ENCODE data around the gene RAMP2. TPM values are rescaled to one million over a fixed set of nuclear protein-coding genes. Genes with fewer than 3 reads are reported as not detected.

The RAMP2 gene
- total and polyA plus RNA-seq, 2 of the 13 experiments (the other 11 are each of a cell fraction or from before 2014, with no cell fraction given) = 1.4 to 5.2 TPM

GRCh38 chr17:42773290-42774035 is 12.4 kb downstream of the RAMP2 start, which contains the start of gene VPS25 (continued):
- TF ChIP-seq CENPBD1 (CRISPR knock-in tag; IDR thresholded peaks at IDR 0.05; ENCODE audit: borderline replicate concordance, low read depth) = no peak
- peak; percentile 69 for TF ChIP-seq ZFX (CRISPR knock-in tag; IDR thresholded peaks at IDR 0.05; ENCODE audit: low read depth)
- TF ChIP-seq ZC3H4 (CRISPR knock-in tag; IDR thresholded peaks at IDR 0.05; ENCODE audit: borderline replicate concordance) = peak; percentile 86; the same call in 1 of the 2 replicates
- peak; percentile 66; the same call in 1 of the 2 replicates for TF ChIP-seq PHF21A (CRISPR knock-in tag; IDR thresholded peaks at IDR 0.05)
- TF ChIP-seq KDM1A (CRISPR knock-in tag; IDR thresholded peaks at IDR 0.05) = no peak
- TF ChIP-seq MNT (IDR thresholded peaks at IDR 0.05) = no peak
- peak; percentile 68; the same call in 1 of the 2 replicates for TF ChIP-seq KDM5B (CRISPR knock-in tag; IDR thresholded peaks at IDR 0.05; ENCODE audit: borderline replicate concordance)
- no peak; the same call in 1 of the 2 replicates for TF ChIP-seq TIGD3 (CRISPR knock-in tag; IDR thresholded peaks at IDR 0.05; ENCODE audit: borderline replicate concordance)
- no peak for TF ChIP-seq ATF7 (IDR thresholded peaks at IDR 0.05)
- TF ChIP-seq ATF7 (CRISPR knock-in tag; IDR thresholded peaks at IDR 0.05) = no peak
- TF ChIP-seq ZSCAN5A (CRISPR knock-in tag; IDR thresholded peaks at IDR 0.05; ENCODE audit: borderline replicate concordance) = peak; percentile 33; the same call in 1 of the 2 replicates
- TF ChIP-seq ZNF143 (CRISPR knock-in tag; IDR thresholded peaks at IDR 0.05) = peak; percentile 69
- TF ChIP-seq DRAP1 (CRISPR knock-in tag; IDR thresholded peaks at IDR 0.05) = peak; percentile 89
- no peak for TF ChIP-seq ZNF83 (CRISPR knock-in tag; IDR thresholded peaks at IDR 0.05; ENCODE audit: borderline replicate concordance)
- peak; percentile 66; the same call in 1 of the 2 replicates for TF ChIP-seq ZNF501 (CRISPR knock-in tag; IDR thresholded peaks at IDR 0.05)
- TF ChIP-seq ZNF33A (CRISPR knock-in tag; IDR thresholded peaks at IDR 0.05; ENCODE audit: borderline replicate concordance) = no peak
- peak; percentile 95 for TF ChIP-seq HBP1 (CRISPR knock-in tag; IDR thresholded peaks at IDR 0.05; ENCODE audit: low read depth)
- no peak for TF ChIP-seq ZNF703 (CRISPR knock-in tag; IDR thresholded peaks at IDR 0.05; ENCODE audit: borderline replicate concordance)
- TF ChIP-seq TFE3 (CRISPR knock-in tag; IDR thresholded peaks at IDR 0.05) = peak; percentile 76; the same call in 1 of the 2 replicates
- no peak for TF ChIP-seq ZNF432 (CRISPR knock-in tag; IDR thresholded peaks at IDR 0.05; ENCODE audit: borderline replicate concordance)
- peak; percentile 91 for TF ChIP-seq ZNF160 (CRISPR knock-in tag; IDR thresholded peaks at IDR 0.05)
